ENCODE data around the gene CRYBB1. TPM values are rescaled to one million over a fixed set of nuclear protein-coding genes. Genes with fewer than 3 reads are reported as not detected.
"Not testable (repeated sequence)": the region's sequence is repeated elsewhere in the genome, so short reads cannot be mapped to it uniquely, and the experiment has no call there.

Gene CRYBB1
- total and polyA plus RNA-seq, 4 donors = 1.4 to 3.6 (median 3.2) TPM

DNA sequence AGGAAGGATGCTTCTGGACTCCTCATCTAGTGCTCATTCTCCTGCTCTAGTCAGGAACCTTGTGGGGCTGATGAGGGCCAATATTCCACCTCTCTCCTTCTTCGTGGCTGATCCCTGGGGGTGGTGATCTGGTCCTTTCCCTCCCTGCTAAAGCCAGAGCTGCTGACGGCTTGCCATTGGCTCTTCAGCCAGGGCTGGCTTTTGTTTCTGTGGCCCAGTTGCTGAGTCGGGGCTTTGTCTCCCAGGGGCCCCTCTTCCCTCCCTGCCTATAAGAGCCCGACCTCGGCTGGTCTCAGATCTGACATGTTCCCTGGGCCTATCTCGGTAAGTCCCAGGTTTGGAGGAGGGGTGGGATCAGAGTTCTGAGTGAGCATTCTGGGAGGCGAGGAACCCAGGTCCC lies 3.8 kb upstream of the CRYBB1 start, which contains the start of gene CRYBA4:
Gene CRYBA4 (plus strand): TSS at position 301 of the 400 bp plus-strand sequence. CDS start 634 bp downstream, outside the sequence.
- Histone ChIP-seq H3K27ac (ENCODE audit: low read depth, low read length) (no peak within 1 kb of the TSS), H3K9me3 (ENCODE audit: control insufficient read depth, insufficient read depth, low read length) (no peaks in the 10 kb centered on the region), H3K27me3 (ENCODE audit: control insufficient read depth, insufficient read depth, low read length) (no peaks in the 10 kb centered on the region), H3K36me3 (ENCODE audit: control insufficient read depth, insufficient read depth, low read length) (no peaks in the 10 kb centered on the region), H3K4me1 (ENCODE audit: control insufficient read depth, insufficient read depth, low read length) (peaks cover 13% of the 10 kb centered on the region), H3K4me3 (ENCODE audit: low read depth, low read length) (no peak within 1 kb of the TSS)
- no peak for DNase-seq (ENCODE audit: low read depth in 4 of 6, low spot score in 6 of 6)
- WGBS (ENCODE audit: insufficient coverage) = 70% methylated on average over 2 of the region's 7 CpGs

DNA sequence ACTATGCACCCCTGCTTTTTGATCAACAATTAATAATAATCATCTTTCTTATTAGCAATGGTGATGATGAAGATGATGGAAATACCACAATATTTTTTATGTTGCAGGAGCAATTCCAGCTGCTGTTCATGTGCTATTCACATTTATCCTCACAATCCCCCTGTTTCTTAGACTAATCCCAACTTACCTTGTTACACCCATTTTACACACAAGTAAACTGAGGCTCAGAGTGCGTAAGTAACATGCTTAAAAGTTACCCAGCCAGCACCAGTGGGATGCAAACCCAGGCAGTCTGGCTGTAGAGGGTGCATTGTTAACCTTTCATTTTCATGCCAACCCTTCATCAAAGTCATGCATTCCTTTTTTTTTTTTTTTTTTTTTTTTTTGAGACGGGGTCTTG lies 2.4 kb upstream of the CRYBB1 start:
- Histone ChIP-seq H3K4me1 (ENCODE audit: control insufficient read depth, insufficient read depth, low read length) (peaks cover 13% of the 10 kb centered on the region), H3K36me3 (ENCODE audit: control insufficient read depth, insufficient read depth, low read length) (no peaks in the 10 kb centered on the region), H3K4me3 (ENCODE audit: low read depth, low read length) (no peak overlapping the region), H3K27ac (ENCODE audit: low read depth, low read length) (no peak overlapping the region), H3K27me3 (ENCODE audit: control insufficient read depth, insufficient read depth, low read length) (no peaks in the 10 kb centered on the region), H3K9me3 (ENCODE audit: control insufficient read depth, insufficient read depth, low read length) (no peaks in the 10 kb centered on the region)
- WGBS (ENCODE audit: insufficient coverage) = no CpG with 5 or more reads among the region's 2 CpGs
- DNase-seq (ENCODE audit: low read depth in 4 of 6, low spot score in 6 of 6) = no peak

DNA sequence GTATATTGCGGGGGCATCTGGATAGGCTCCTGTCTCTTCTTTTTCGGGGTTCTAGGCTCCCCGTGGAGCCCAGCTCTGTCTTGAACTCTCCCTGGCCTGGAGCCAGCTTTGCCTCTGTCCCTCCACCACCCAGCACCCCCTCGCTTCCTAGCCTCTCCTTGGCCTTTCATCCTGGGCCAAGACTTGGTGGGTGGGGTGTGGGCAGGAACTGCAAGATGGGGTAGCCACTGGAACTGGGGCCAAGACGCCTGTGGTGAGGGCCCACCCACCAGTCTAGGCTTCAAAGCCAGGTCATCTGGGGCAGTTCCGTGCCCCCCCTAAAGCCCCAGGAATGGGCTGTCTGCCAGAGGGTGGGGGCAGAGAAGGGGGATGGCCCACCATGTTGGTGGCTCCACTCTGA lies 1.7 kb upstream of the CRYBB1 start:
- Histone ChIP-seq H3K4me3 (ENCODE audit: low read depth, low read length) (no peak overlapping the region), H3K27me3 (ENCODE audit: control insufficient read depth, insufficient read depth, low read length) (peaks cover 1% of the 10 kb centered on the region), H3K36me3 (ENCODE audit: control insufficient read depth, insufficient read depth, low read length) (no peaks in the 10 kb centered on the region), H3K27ac (ENCODE audit: low read depth, low read length) (no peak overlapping the region), H3K9me3 (ENCODE audit: control insufficient read depth, insufficient read depth, low read length) (no peaks in the 10 kb centered on the region), H3K4me1 (ENCODE audit: control insufficient read depth, insufficient read depth, low read length) (peaks cover 13% of the 10 kb centered on the region)
- 73% methylated on average over 3 of the region's 6 CpGs for WGBS (ENCODE audit: insufficient coverage)
- DNase-seq (ENCODE audit: low read depth in 4 of 6, low spot score in 6 of 6) = peak in 1 of 6 donors; percentile 49

DNA sequence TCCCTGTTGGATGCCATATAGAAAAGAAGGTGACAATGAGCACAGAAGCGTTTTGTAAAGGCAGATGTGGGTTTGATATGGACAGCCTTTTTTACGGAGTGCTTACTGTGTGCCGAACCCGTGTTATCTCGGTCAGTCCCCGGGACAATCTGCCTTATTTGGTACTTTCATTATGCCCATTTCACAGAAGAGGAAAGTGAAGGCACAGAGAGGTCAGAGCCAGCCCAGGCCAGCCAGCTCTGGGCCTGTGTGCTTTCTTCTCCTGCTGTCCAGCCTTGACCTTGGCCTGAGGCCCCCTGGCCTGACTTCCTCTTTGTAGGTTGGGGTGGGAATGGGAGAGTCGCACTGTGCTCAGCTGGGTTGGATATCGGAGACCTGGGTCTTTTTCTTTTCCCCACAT lies 628 bp upstream of the CRYBB1 start:
- peaks cover 10% of the 10 kb centered on the region for H3K27me3 ChIP-seq (ENCODE audit: control insufficient read depth, insufficient read depth, low read length)
- no peaks in the 10 kb centered on the region for H3K36me3 ChIP-seq (ENCODE audit: control insufficient read depth, insufficient read depth, low read length)
- DNase-seq (ENCODE audit: low read depth in 4 of 6, low spot score in 6 of 6) = no peak
- 80% methylated on average over 5 of the region's 8 CpGs for WGBS (ENCODE audit: insufficient coverage)
- H3K4me1 ChIP-seq (ENCODE audit: control insufficient read depth, insufficient read depth, low read length) = peaks cover 13% of the 10 kb centered on the region
- no peak overlapping the region for H3K27ac ChIP-seq (ENCODE audit: low read depth, low read length)
- H3K4me3 ChIP-seq (ENCODE audit: low read depth, low read length) = no peak overlapping the region
- no peaks in the 10 kb centered on the region for H3K9me3 ChIP-seq (ENCODE audit: control insufficient read depth, insufficient read depth, low read length)

DNA sequence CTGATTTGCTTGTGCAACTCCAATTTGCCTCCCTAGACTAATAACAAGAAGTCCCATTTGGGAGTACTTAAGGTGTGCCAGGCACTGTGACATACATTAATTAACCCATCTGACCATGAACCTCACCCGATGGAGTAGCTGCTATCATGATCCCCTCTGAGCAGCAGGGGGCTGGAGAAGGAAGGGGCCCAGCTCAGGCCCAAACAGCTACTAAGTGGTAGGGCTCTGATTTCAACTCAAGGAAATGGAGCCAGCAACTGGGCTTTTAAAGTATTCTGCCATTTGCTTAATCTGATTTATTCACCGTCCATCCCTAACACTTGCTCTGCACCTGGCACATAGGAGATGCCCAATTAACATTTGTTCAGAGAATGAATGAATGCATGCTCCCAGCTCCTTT lies 1.2 kb downstream of the CRYBB1 start:
- Histone ChIP-seq H3K9me3 (ENCODE audit: control insufficient read depth, insufficient read depth, low read length) (no peaks in the 10 kb centered on the region), H3K27me3 (ENCODE audit: control insufficient read depth, insufficient read depth, low read length) (peaks cover 21% of the 10 kb centered on the region), H3K4me3 (ENCODE audit: low read depth, low read length) (no peak overlapping the region), H3K27ac (ENCODE audit: low read depth, low read length) (no peak overlapping the region), H3K36me3 (ENCODE audit: control insufficient read depth, insufficient read depth, low read length) (no peaks in the 10 kb centered on the region), H3K4me1 (ENCODE audit: control insufficient read depth, insufficient read depth, low read length) (peaks cover 13% of the 10 kb centered on the region)
- DNase-seq (ENCODE audit: low read depth in 4 of 6, low spot score in 6 of 6) = peak in 1 of 6 donors; percentile 24
- 29% methylated on average over 1 of the region's 2 CpGs for WGBS (ENCODE audit: insufficient coverage)

DNA sequence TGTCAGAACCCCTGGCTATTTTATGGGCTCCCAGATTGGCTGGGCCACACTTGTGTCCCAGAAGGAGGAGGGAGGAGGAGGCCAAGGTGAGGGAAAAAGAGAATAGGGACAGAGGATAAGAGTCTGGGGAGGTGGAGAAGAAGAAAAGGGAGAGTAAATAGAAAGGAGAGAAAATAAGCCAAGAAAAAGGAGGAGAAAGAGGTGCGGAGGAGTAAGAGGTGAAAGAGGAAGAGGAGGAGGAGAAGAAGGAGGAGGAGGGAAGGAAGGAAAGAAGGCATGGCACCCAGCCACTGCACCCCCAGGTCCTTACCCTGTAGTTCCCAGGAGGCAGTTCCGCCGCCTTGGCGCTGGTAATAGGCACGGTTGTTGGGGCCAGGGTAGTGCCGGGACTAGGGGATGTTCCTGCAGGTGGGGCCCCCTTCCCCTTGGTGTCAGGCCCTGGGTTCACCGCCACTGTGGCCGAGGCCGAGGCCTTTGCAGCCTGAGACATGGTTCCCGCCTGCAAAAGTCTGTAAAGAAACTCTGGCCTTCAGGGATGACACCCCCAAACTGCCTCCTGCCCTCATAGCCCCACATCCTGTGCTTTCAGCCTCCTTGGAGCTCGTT lies 1.9 kb downstream of the CRYBB1 start:
- Histone ChIP-seq H3K27ac (ENCODE audit: low read depth, low read length) (no peak overlapping the region), H3K9me3 (ENCODE audit: control insufficient read depth, insufficient read depth, low read length) (no peaks in the 10 kb centered on the region), H3K4me1 (ENCODE audit: control insufficient read depth, insufficient read depth, low read length) (peaks cover 13% of the 10 kb centered on the region), H3K36me3 (ENCODE audit: control insufficient read depth, insufficient read depth, low read length) (no peaks in the 10 kb centered on the region), H3K27me3 (ENCODE audit: control insufficient read depth, insufficient read depth, low read length) (peaks cover 21% of the 10 kb centered on the region), H3K4me3 (ENCODE audit: low read depth, low read length) (no peak overlapping the region)
- WGBS (ENCODE audit: insufficient coverage) = 74% methylated on average over 11 of the region's 11 CpGs
- DNase-seq (ENCODE audit: low read depth in 4 of 6, low spot score in 6 of 6) = no peak

DNA sequence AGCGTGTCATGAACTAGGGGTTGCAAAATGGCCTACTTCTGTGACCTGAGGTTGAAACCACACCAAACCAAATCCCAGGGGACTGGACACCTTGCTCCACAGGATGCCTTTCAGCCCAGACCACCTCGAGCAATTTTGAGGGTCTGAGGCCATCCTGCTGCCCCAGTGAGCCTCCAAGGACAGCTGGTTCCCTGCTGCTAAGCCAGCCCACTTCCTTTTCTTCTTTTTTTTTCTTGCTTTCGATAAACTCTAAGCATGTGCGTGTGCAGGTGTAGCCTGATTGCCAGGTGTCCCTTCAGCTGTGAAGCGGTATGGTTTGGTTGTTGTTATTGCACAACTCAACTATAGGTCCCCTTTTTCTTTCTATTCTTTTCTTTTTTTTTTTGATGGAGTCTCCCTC lies 2.7 kb downstream of the CRYBB1 start:
- Histone ChIP-seq H3K4me3 (ENCODE audit: low read depth, low read length) (no peak overlapping the region), H3K36me3 (ENCODE audit: control insufficient read depth, insufficient read depth, low read length) (no peaks in the 10 kb centered on the region), H3K27ac (ENCODE audit: low read depth, low read length) (no peak overlapping the region), H3K4me1 (ENCODE audit: control insufficient read depth, insufficient read depth, low read length) (peaks cover 16% of the 10 kb centered on the region), H3K27me3 (ENCODE audit: control insufficient read depth, insufficient read depth, low read length) (peaks cover 21% of the 10 kb centered on the region), H3K9me3 (ENCODE audit: control insufficient read depth, insufficient read depth, low read length) (no peaks in the 10 kb centered on the region)
- WGBS (ENCODE audit: insufficient coverage) = 55% methylated on average over 2 of the region's 5 CpGs
- DNase-seq (ENCODE audit: low read depth in 4 of 6, low spot score in 6 of 6) = no peak

DNA sequence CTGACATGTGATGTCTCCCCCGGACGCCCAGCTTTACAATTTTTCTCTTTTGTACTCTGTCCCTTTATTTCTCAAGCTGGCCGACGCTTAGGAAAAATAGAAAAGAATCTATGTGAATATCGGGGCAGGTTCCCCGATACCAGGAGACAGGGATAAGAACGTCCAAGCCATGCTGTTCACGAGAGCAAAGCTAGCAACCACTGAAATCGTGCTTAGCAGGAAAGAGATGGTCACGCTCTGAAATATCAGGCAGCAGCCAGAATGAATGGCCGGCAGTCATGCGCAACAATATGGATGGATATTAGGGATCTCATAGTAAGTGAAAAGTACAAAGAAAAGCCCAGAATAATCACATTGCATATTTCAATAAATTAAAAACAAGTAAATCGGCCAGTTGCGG lies 3.5 kb downstream of the CRYBB1 start:
- Histone ChIP-seq H3K27ac (ENCODE audit: low read depth, low read length) (no peak overlapping the region), H3K9me3 (ENCODE audit: control insufficient read depth, insufficient read depth, low read length) (no peaks in the 10 kb centered on the region), H3K4me1 (ENCODE audit: control insufficient read depth, insufficient read depth, low read length) (peaks cover 12% of the 10 kb centered on the region), H3K36me3 (ENCODE audit: control insufficient read depth, insufficient read depth, low read length) (no peaks in the 10 kb centered on the region), H3K4me3 (ENCODE audit: low read depth, low read length) (no peak overlapping the region), H3K27me3 (ENCODE audit: control insufficient read depth, insufficient read depth, low read length) (peaks cover 21% of the 10 kb centered on the region)
- peak in 1 of 6 donors; percentile 60 for DNase-seq (ENCODE audit: low read depth in 4 of 6, low spot score in 6 of 6)
- WGBS (ENCODE audit: insufficient coverage) = 14% methylated on average over 7 of the region's 14 CpGs

DNA sequence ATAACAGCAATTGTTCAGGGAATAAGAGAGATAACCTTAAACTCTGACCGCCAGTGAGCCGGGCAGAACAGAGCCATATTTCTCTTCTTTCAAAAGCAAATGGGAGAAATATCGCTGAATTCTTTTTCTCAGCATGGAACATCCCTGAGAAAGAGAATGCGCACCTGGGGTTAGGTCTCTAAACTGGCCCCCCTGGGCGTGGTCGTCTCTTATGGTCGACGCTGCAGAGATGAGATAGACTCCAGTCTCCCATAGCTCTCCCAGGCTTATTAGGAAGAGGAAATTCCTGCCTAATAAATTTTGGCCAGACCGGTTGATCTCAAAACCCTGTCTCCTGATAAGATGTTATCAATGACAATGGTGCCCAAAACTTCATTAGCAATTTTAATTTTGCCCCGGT lies 4.1 kb downstream of the CRYBB1 start:
- WGBS (ENCODE audit: insufficient coverage) = no CpG with 5 or more reads among the region's 10 CpGs
- H3K4me1 ChIP-seq (ENCODE audit: control insufficient read depth, insufficient read depth, low read length) = peaks cover 11% of the 10 kb centered on the region
- not testable (repeated sequence) for H3K4me3 ChIP-seq (ENCODE audit: low read depth, low read length); H3K27ac ChIP-seq (ENCODE audit: low read depth, low read length); H3K9me3 ChIP-seq (ENCODE audit: control insufficient read depth, insufficient read depth, low read length); DNase-seq (ENCODE audit: low read depth in 4 of 6, low spot score in 6 of 6); H3K36me3 ChIP-seq (ENCODE audit: control insufficient read depth, insufficient read depth, low read length)
- peaks cover 21% of the 10 kb centered on the region for H3K27me3 ChIP-seq (ENCODE audit: control insufficient read depth, insufficient read depth, low read length)

DNA sequence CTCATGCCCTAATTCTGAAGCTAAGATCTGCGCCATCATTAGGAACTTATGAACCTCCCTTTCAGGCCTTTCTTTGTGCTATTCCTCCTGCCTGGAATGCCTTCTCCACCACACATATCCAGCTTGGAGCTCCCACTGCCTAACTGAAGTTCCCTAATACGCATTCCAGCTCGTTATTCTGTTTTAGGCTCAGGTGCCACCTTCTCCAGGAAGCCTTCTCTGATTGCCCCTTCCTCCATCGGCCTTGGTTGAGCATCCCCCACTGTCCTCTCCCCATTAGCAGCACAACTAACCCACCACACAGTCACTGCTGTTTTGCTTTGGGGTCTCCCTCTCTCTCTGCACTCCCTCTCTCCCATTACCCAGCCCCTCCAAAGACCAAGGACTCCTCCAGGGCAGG lies 5.2 kb downstream of the CRYBB1 start:
- no peak for DNase-seq (ENCODE audit: low read depth in 4 of 6, low spot score in 6 of 6)
- peaks cover 4% of the 10 kb centered on the region for H3K4me1 ChIP-seq (ENCODE audit: control insufficient read depth, insufficient read depth, low read length)
- H3K4me3 ChIP-seq (ENCODE audit: low read depth, low read length) = no peak overlapping the region
- no peaks in the 10 kb centered on the region for H3K9me3 ChIP-seq (ENCODE audit: control insufficient read depth, insufficient read depth, low read length)
- WGBS (ENCODE audit: insufficient coverage) = 100% methylated on average over 4 of the region's 4 CpGs
- H3K27ac ChIP-seq (ENCODE audit: low read depth, low read length) = no peak overlapping the region
- peaks cover 21% of the 10 kb centered on the region for H3K27me3 ChIP-seq (ENCODE audit: control insufficient read depth, insufficient read depth, low read length)
- H3K36me3 ChIP-seq (ENCODE audit: control insufficient read depth, insufficient read depth, low read length) = no peaks in the 10 kb centered on the region
